MM.1S (cell line): ENCODE data around the gene CATSPERB.
"Not testable (repeated sequence)": the region's sequence is repeated elsewhere in the genome, so short reads cannot be mapped to it uniquely, and the experiment has no call there.

Source experiments
- DNase-seq: peaks from one replicate; pipeline ENCODE4 v3.0.0-alpha.2; 2015
- H2AFZ ChIP-seq: fragments of 300-600 bp; sonication (generic); 2 replicates; pipeline ENCODE4 v1.6.0; 2016; ENCODE audit warnings: antibody characterized with exemption, low read length
- H3F3A ChIP-seq: fragments of 300-600 bp; sonication (generic); 2 replicates; pipeline ENCODE4 v1.6.1; 2016; ENCODE audit warnings: mild to moderate bottlenecking, antibody characterized with exemption, low read length, moderate library complexity, mixed read lengths; ENCODE audit not compliant: insufficient read depth
- H3K27ac ChIP-seq: fragments of 300-600 bp; sonication (generic); 2 replicates; pipeline ENCODE4 v1.5.1; 2016; ENCODE audit warnings: mild to moderate bottlenecking, low read length
- H3K27me3 ChIP-seq: fragments of 300-600 bp; sonication (generic); replicated peaks from 2 replicates; pipeline ENCODE4 v1.6.0; 2016; ENCODE audit warnings: low read length; ENCODE audit not compliant: insufficient read depth
- H3K36me3 ChIP-seq: fragments of 300-600 bp; sonication (generic); replicated peaks from 2 replicates; pipeline ENCODE4 v1.6.1; 2016; ENCODE audit warnings: mild to moderate bottlenecking, low read length, mixed read lengths; ENCODE audit not compliant: insufficient read depth
- H3K4me1 ChIP-seq: fragments of 300-600 bp; sonication (generic); 2 replicates; pipeline ENCODE4 v1.6.1; 2016; ENCODE audit warnings: low read length, mixed read lengths
- H3K4me2 ChIP-seq: fragments of 300-600 bp; sonication (generic); 2 replicates; pipeline ENCODE4 v1.6.0; 2016; ENCODE audit warnings: low read depth, low read length
- H3K4me3 ChIP-seq: fragments of 300-600 bp; sonication (generic); 2 replicates; pipeline ENCODE4 v1.5.1; 2016; ENCODE audit warnings: low read length, mixed read lengths
- H3K79me2 ChIP-seq: fragments of 300-600 bp; sonication (generic); 2 replicates; pipeline ENCODE4 v1.6.1; 2016; ENCODE audit warnings: mixed run types, low read length, mixed read lengths
- H3K9ac ChIP-seq: fragments of 300-600 bp; sonication (generic); 2 replicates; pipeline ENCODE4 v1.6.1; 2016; ENCODE audit warnings: low read length, mixed read lengths
- H3K9me2 ChIP-seq: fragments of 300-600 bp; sonication (generic); replicated peaks from 2 replicates; pipeline ENCODE4 v1.6.1; 2016; ENCODE audit warnings: mild to moderate bottlenecking, low read length, mixed read lengths; ENCODE audit not compliant: insufficient read depth
- H3K9me3 ChIP-seq: fragments of 300-600 bp; sonication (generic); replicated peaks from 2 replicates; pipeline ENCODE4 v1.6.1; 2016; ENCODE audit warnings: mild to moderate bottlenecking, low read length, mixed read lengths; ENCODE audit not compliant: insufficient read depth
- H4K20me1 ChIP-seq: fragments of 300-600 bp; sonication (generic); 2 replicates; pipeline ENCODE4 v1.6.1; 2016; ENCODE audit warnings: mild to moderate bottlenecking, low read length, moderate library complexity, mixed read lengths; ENCODE audit not compliant: insufficient read depth
- CTCF ChIP-seq: fragments of 300-600 bp; sonication (generic); IDR thresholded peaks from 2 replicates; pipeline ENCODE4 v1.5.1; 2016; ENCODE audit warnings: antibody characterized with exemption, low read length, mixed read lengths
- EZH2 ChIP-seq: fragments of 300-600 bp; sonication (generic); optimal IDR thresholded peaks from 2 replicates; pipeline ENCODE3; 2017; ENCODE audit warnings: low read depth, mild to moderate bottlenecking, antibody characterized with exemption, low read length, mixed read lengths
- EZH2phosphoT487 ChIP-seq: fragments of 300-600 bp; sonication (generic); IDR thresholded peaks from 2 replicates; pipeline ENCODE4 v1.6.1; 2018; ENCODE audit warnings: antibody characterized with exemption, low read length

The CATSPERB gene

GRCh38 chr14:91681118-91681517 is 50.8 kb downstream of the CATSPERB start:
- Histone ChIP-seq H3K4me2 (no peak overlapping the region), H3K4me1 (no peaks in the 10 kb centered on the region), H2AFZ (no peak overlapping the region), H3K9me2 (no peaks in the 10 kb centered on the region), H3K27me3 (no peaks in the 10 kb centered on the region), H3K9ac (no peak overlapping the region), H3K36me3 (no peaks in the 10 kb centered on the region), H4K20me1 (no peaks in the 10 kb centered on the region), H3K79me2 (no peaks in the 10 kb centered on the region), H3K4me3 (no peak overlapping the region), H3K27ac (no peak overlapping the region), H3K9me3 (no peaks in the 10 kb centered on the region), H3F3A (no peaks in the 10 kb centered on the region)
- TF ChIP-seq CTCF: no peak
- no peak for TF ChIP-seq EZH2phosphoT487
- no peak for TF ChIP-seq EZH2
- DNase-seq: no peak

GRCh38 chr14:91679273-91679672 is 52.6 kb downstream of the CATSPERB start:
- no peak overlapping the region for H3K4me2 ChIP-seq
- no peak overlapping the region for H2AFZ ChIP-seq
- no peaks in the 10 kb centered on the region for H3K9me3 ChIP-seq
- no peaks in the 10 kb centered on the region for H4K20me1 ChIP-seq
- no peak for DNase-seq
- H3K4me1 ChIP-seq: no peaks in the 10 kb centered on the region
- no peaks in the 10 kb centered on the region for H3K79me2 ChIP-seq
- H3K9ac ChIP-seq: no peak overlapping the region
- no peaks in the 10 kb centered on the region for H3F3A ChIP-seq
- no peaks in the 10 kb centered on the region for H3K9me2 ChIP-seq
- H3K4me3 ChIP-seq: no peak overlapping the region
- TF ChIP-seq EZH2phosphoT487 (no peak), EZH2 (no peak), CTCF (no peak)
- H3K36me3 ChIP-seq: no peaks in the 10 kb centered on the region
- no peaks in the 10 kb centered on the region for H3K27me3 ChIP-seq
- no peak overlapping the region for H3K27ac ChIP-seq

- not testable (repeated sequence) for H3K4me1 ChIP-seq, H3K4me3 ChIP-seq, H3K9me3 ChIP-seq
Observed at GRCh38 chr14:91677687-91678086, 54.2 kb downstream of the CATSPERB start.

GRCh38 chr14:91674911-91675310 is 57.0 kb downstream of the CATSPERB start:
- H3K9me2 ChIP-seq: no peaks in the 10 kb centered on the region
- no peak for DNase-seq
- no peaks in the 10 kb centered on the region for H4K20me1 ChIP-seq

More at GRCh38 chr14:91677687-91678086, 54.2 kb downstream of the CATSPERB start:
- H3K79me2 ChIP-seq, H3K27me3 ChIP-seq, H3K9me2 ChIP-seq, H2AFZ ChIP-seq, H3K9ac ChIP-seq, H4K20me1 ChIP-seq, DNase-seq, H3K36me3 ChIP-seq, H3K4me2 ChIP-seq, H3F3A ChIP-seq, H3K27ac ChIP-seq: not testable (repeated sequence)

More at GRCh38 chr14:91674911-91675310, 57.0 kb downstream of the CATSPERB start:
- no peak for TF ChIP-seq CTCF
- Histone ChIP-seq H3K4me3 (no peak overlapping the region), H3F3A (no peaks in the 10 kb centered on the region), H3K79me2 (no peaks in the 10 kb centered on the region), H3K27ac (no peak overlapping the region), H3K9ac (no peak overlapping the region), H3K36me3 (no peaks in the 10 kb centered on the region), H2AFZ (no peak overlapping the region), H3K9me3 (no peaks in the 10 kb centered on the region), H3K4me1 (no peaks in the 10 kb centered on the region), H3K4me2 (no peak overlapping the region), H3K27me3 (no peaks in the 10 kb centered on the region)
